K562 (cell line): ENCODE data around the gene PAK1IP1. TPM values are rescaled to one million over a fixed set of nuclear protein-coding genes. Genes with fewer than 3 reads are reported as not detected.

ENCODE experiments used
- ATAC-seq: fragments of 200-7000 bp; cut with Tn5 transposase; 3 replicates; pipeline ENCODE4 v1.9.1; 2020; ENCODE audit warnings: moderate library complexity
- BruUV-seq: library from RNA; stranded (reverse); fragments of 400-500 nt; replicated peaks from 2 replicates; lab custom pipeline; 2021; lab: Mats Ljungman, UMichigan
- CTCF ChIA-PET: fragments of 300-600 bp; formaldehyde crosslinking; extraction: SDS; loops from one replicate; lab custom pipeline; 2021; ENCODE audit warnings: low intra/inter-chr PET ratio; lab: Yijun Ruan, JAX
- POLR2A ChIA-PET: fragments of 300-600, 350-650 bp; sonication (Branson Sonifier 250); formaldehyde crosslinking; extraction: SDS; loops from one replicate; lab custom pipeline; 2021; ENCODE audit warnings: antibody characterized with exemption, inconsistent platforms; lab: Yijun Ruan, JAX
- DNase-seq, 4 experiments: peaks; one replicate each; pipeline versions ENCODE4 v3.0.0 to v3.0.0-alpha.2; 2011 to 2018; ENCODE audit warnings: low spot score in 3 of 4, mixed read lengths in 3 of 4; ENCODE audit errors: extremely low read depth in 1 of 4
- FAIRE-seq: peaks from 2 replicates; lab custom pipeline; 2011; peaks lifted over from hg19 to GRCh38; lab: Jason Lieb, UNC
- H2AFZ ChIP-seq: 2 replicates; pipeline ENCODE4 v1.6.0; 2011; ENCODE audit warnings: low read depth, low read length, control low read depth, inconsistent platforms
- H3K27ac ChIP-seq: fragments of 200-600 bp; 3 replicates; pipeline ENCODE4 v1.8.0; 2011; ENCODE audit warnings: low read depth, mild to moderate bottlenecking, control low read depth, inconsistent platforms, low read length, moderate library complexity, mixed read lengths; ENCODE audit errors: extremely low read depth
- H3K27me3 ChIP-seq, 2 experiments: fragments of 300-600 bp in 1 of 2; 2 replicates in 1 of 2; 3 replicates in 1 of 2; pipeline versions ENCODE4 v1.6.0 to v1.8.0; 2011; ENCODE audit warnings: inconsistent platforms in 2 of 2, low read length in 2 of 2, mild to moderate bottlenecking in 1 of 2, mixed read lengths in 1 of 2, moderate library complexity in 1 of 2; ENCODE audit not compliant: control insufficient read depth in 2 of 2, insufficient read depth in 2 of 2
- H3K36me3 ChIP-seq: fragments of 300-600 bp; 3 replicates; pipeline ENCODE4 v1.8.0; 2011; ENCODE audit warnings: mild to moderate bottlenecking, low read length, inconsistent platforms; ENCODE audit not compliant: control insufficient read depth, insufficient read depth
- H3K4me1 ChIP-seq, 2 experiments: fragments of 200-600 bp in 1 of 2; replicated peaks in 1 of 2; 2 replicates in 1 of 2; 3 replicates in 1 of 2; pipeline versions ENCODE4 v1.5.1 to v1.8.0; 2011; ENCODE audit warnings: inconsistent platforms in 2 of 2, low read length in 2 of 2, mild to moderate bottlenecking in 1 of 2, mixed read lengths in 1 of 2, moderate library complexity in 1 of 2; ENCODE audit not compliant: control insufficient read depth in 2 of 2, insufficient read depth in 2 of 2
- H3K4me2 ChIP-seq: 2 replicates; pipeline ENCODE4 v1.6.1; 2011; ENCODE audit warnings: low read length, control low read depth, inconsistent platforms, mixed read lengths; ENCODE audit not compliant: insufficient read depth
- H3K4me3 ChIP-seq: fragments of 200-600 bp; sonication (generic), shearing (Covaris generic); 2 replicates; pipeline ENCODE4 v1.5.1; 2016; ENCODE audit warnings: control low read depth, inconsistent platforms
- H3K79me2 ChIP-seq: fragments of 200-600 bp; 3 replicates; pipeline ENCODE4 v1.8.0; 2011; ENCODE audit warnings: low read length, inconsistent platforms; ENCODE audit not compliant: control insufficient read depth, insufficient read depth
- H3K9ac ChIP-seq, 2 experiments: 2 replicates each; pipeline versions ENCODE4 v1.6.0 to v1.6.1; 2011; ENCODE audit warnings: low read depth in 2 of 2, low read length in 2 of 2, control low read depth in 1 of 2, inconsistent platforms in 1 of 2, mild to moderate bottlenecking in 1 of 2, mixed read lengths in 1 of 2; ENCODE audit not compliant: insufficient read depth in 1 of 2
- H3K9me1 ChIP-seq: one replicate; pipeline ENCODE4 v1.6.0; 2011; ENCODE audit warnings: inconsistent platforms, mild to moderate bottlenecking, low read length, moderate library complexity; ENCODE audit not compliant: control insufficient read depth, insufficient read depth
- H3K9me3 ChIP-seq: replicated peaks from 2 replicates; pipeline ENCODE4 v1.5.1; 2011; ENCODE audit warnings: low read depth, low read length, inconsistent platforms; ENCODE audit not compliant: control insufficient read depth, insufficient read depth
- H4K20me1 ChIP-seq: replicated peaks from 2 replicates; pipeline ENCODE4 v1.6.1; 2011; ENCODE audit warnings: low read length, inconsistent platforms, mixed read lengths; ENCODE audit not compliant: control insufficient read depth, insufficient read depth
- BRCA1 ChIP-seq, 2 experiments: fragments of 450-650 bp in 1 of 2; sonication (generic) in 1 of 2; formaldehyde crosslinking in 1 of 2; IDR thresholded peaks; 2 replicates each; pipeline versions ENCODE4 v1.5.0 to v1.6.1; 2017 to 2020; ENCODE audit warnings: mild to moderate bottlenecking in 1 of 2, missing genetic modification reagents in 1 of 2
- EHMT2 ChIP-seq: fragments of 450-650 bp; IDR thresholded peaks from 2 replicates; pipeline ENCODE4 v1.6.1; 2018; ENCODE audit warnings: antibody characterized with exemption
- WGBS: fragments of 100-300 bp; shearing (Covaris generic); methylation state at CpG from one replicate; pipeline ENCODE4 v1.1.6; 2016; ENCODE audit warnings: low coverage, mixed read lengths; ENCODE audit not compliant: insufficient coverage; ENCODE audit errors: missing lambda C conversion rate; 5-methylcytosine and 5-hydroxymethylcytosine counted together
- in situ Hi-C: fragments of 300-500 bp; cut with MboI; formaldehyde crosslinking; loops from 4 replicates; pipeline ENCODE4 v1.15.0; 2018; ENCODE audit warnings: inconsistent platforms, mixed read lengths
- intact Hi-C: fragments of 100-400 bp; cut with micrococcal nuclease; formaldehyde crosslinking; loops from 2 replicates; pipeline ENCODE4 v1.14.2; 2022
- polyA plus RNA-seq, 8 experiments: library from polyadenylated mRNA; depleted of rRNA in 4 of 8; stranded (reverse) in 5 of 8; unstranded in 3 of 8; fragments of >200 nt; fragmentation: Nextera tagmentation in 2 of 8; fragmentation: Illumina TruSeq in 1 of 8; extraction: Ambion mirVana in 2 of 8; extraction: Trizol in 1 of 8; gene quantifications; 2 replicates each; pipeline versions ENCODE4 v1.2.1 to v1.2.3, GENCODE V29; 2011 to 2014; ENCODE audit warnings: inconsistent platforms in 1 of 8, missing spikeins in 1 of 8
- total RNA-seq, 7 experiments: library from RNA; depleted of rRNA in 6 of 7; stranded (reverse); fragments of >200 nt in 6 of 7; fragmentation: Illumina TruSeq in 2 of 7; extraction: Trizol in 2 of 7; gene quantifications; 2 replicates each; pipeline versions ENCODE4 v1.2.1 to v1.2.3, GENCODE V29; 2011 to 2021; ENCODE audit warnings: low replicate concordance in 1 of 7
- TF ChIP-seq, protein P1 (sequence below), 2 experiments: fragments of 450-650 bp; formaldehyde crosslinking in 1 of 2; IDR thresholded peaks; 2 replicates each; pipeline versions ENCODE4 v1.4.0 to v1.6.1; 2014 to 2020; ENCODE audit warnings: mild to moderate bottlenecking in 2 of 2, borderline replicate concordance in 1 of 2, low read depth in 1 of 2

The PAK1IP1 gene
- total and polyA plus RNA-seq, 9 of the 15 experiments (the other 6 are each of a cell fraction or from before 2014, with no cell fraction given) = 50.0 to 200 (median 87.0) TPM

- intact Hi-C loops (no loop called here), in situ Hi-C loops (no loop called here)
- H3K4me1 ChIP-seq = peaks cover 19 to 22% of the 10 kb centered on the region in 2 experiments
- H3K79me2 ChIP-seq = peaks cover 10% of the 10 kb centered on the region
- no peak overlapping the region for H3K4me2 ChIP-seq
- peak in 1 of 4 experiments; percentile 1 for DNase-seq
- H3K9me1 ChIP-seq = no peaks in the 10 kb centered on the region
- no peak for ATAC-seq
- no peak overlapping the region for H3K4me3 ChIP-seq
- H3K9ac ChIP-seq = no peak overlapping the region
- FAIRE-seq = no peak
- no peak overlapping the region for H3K27ac ChIP-seq
- POLR2A ChIA-PET = interaction anchor here (0.7 to 1.4 kb wide), 3 partner anchors 13 to 1475 kb away, joined by 3 to 4 read pairs (median 3); no protein-coding TSS in a partner anchor
- H3K36me3 ChIP-seq = peaks cover 3% of the 10 kb centered on the region; the same call in 2 of the 3 replicates
- CTCF ChIA-PET = no interaction called here
- WGBS = 54% methylated on average over 6 of the region's 6 CpGs
- H4K20me1 ChIP-seq = no peaks in the 10 kb centered on the region
- H2AFZ ChIP-seq = no peak overlapping the region
- no TSS peak for BruUV-seq
- H3K27me3 ChIP-seq = no peaks in the 10 kb centered on the region
- no peaks in the 10 kb centered on the region for H3K9me3 ChIP-seq
- TF ChIP-seq, protein P1, sequence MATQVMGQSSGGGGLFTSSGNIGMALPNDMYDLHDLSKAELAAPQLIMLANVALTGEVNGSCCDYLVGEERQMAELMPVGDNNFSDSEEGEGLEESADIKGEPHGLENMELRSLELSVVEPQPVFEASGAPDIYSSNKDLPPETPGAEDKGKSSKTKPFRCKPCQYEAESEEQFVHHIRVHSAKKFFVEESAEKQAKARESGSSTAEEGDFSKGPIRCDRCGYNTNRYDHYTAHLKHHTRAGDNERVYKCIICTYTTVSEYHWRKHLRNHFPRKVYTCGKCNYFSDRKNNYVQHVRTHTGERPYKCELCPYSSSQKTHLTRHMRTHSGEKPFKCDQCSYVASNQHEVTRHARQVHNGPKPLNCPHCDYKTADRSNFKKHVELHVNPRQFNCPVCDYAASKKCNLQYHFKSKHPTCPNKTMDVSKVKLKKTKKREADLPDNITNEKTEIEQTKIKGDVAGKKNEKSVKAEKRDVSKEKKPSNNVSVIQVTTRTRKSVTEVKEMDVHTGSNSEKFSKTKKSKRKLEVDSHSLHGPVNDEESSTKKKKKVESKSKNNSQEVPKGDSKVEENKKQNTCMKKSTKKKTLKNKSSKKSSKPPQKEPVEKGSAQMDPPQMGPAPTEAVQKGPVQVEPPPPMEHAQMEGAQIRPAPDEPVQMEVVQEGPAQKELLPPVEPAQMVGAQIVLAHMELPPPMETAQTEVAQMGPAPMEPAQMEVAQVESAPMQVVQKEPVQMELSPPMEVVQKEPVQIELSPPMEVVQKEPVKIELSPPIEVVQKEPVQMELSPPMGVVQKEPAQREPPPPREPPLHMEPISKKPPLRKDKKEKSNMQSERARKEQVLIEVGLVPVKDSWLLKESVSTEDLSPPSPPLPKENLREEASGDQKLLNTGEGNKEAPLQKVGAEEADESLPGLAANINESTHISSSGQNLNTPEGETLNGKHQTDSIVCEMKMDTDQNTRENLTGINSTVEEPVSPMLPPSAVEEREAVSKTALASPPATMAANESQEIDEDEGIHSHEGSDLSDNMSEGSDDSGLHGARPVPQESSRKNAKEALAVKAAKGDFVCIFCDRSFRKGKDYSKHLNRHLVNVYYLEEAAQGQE (IDR thresholded peaks at IDR 0.05; ENCODE audit: borderline replicate concordance) = peak; percentile 58
- TF ChIP-seq, protein P1 (CRISPR knock-in tag; IDR thresholded peaks at IDR 0.05; ENCODE audit: low read depth) = no peak
- no peak for TF ChIP-seq BRCA1 (IDR thresholded peaks at IDR 0.05)
- TF ChIP-seq BRCA1 (CRISPR knock-in tag; IDR thresholded peaks at IDR 0.05) = no peak
- TF ChIP-seq EHMT2 = 0 out of 2 replicates have a peak, but pooled peaks have one; percentile 23
Observed at GRCh38 chr6:10743515-10743914, 48.7 kb downstream of the PAK1IP1 start.
